GM18868 (cell line): ENCODE data around the gene STEAP3.

ENCODE experiments used
- ATAC-seq: cut with Tn5 transposase; IDR thresholded peaks from one replicate; pipeline ENCODE4 v1.9.1; 2021; ENCODE audit warnings: mild to moderate bottlenecking, moderate library complexity; ENCODE audit not compliant: unreplicated experiment

Gene STEAP3

GRCh38 chr2:119245841-119246230, 22.2 kb downstream of the STEAP3 start:
- no peak for ATAC-seq

- no peak for ATAC-seq
These were observed 23.5 kb downstream of the STEAP3 start for GRCh38 chr2:119246884-119247843.

GRCh38 chr2:119247844-119248271, 24.2 kb downstream of the STEAP3 start:
- ATAC-seq: no peak

GRCh38 chr2:119248311-119248710, 24.7 kb downstream of the STEAP3 start:
- ATAC-seq: no peak

- no peak for ATAC-seq
These were observed 25.1 kb downstream of the STEAP3 start for GRCh38 chr2:119248751-119249150.

GRCh38 chr2:119249311-119249710, 25.7 kb downstream of the STEAP3 start:
- no peak for ATAC-seq

- ATAC-seq: no peak
These were observed 26.5 kb downstream of the STEAP3 start for GRCh38 chr2:119249855-119250717.

- ATAC-seq: no peak
These were observed 27.2 kb downstream of the STEAP3 start for GRCh38 chr2:119250718-119251290.

GRCh38 chr2:119251652-119252051, 28.0 kb downstream of the STEAP3 start:
- no peak for ATAC-seq

- ATAC-seq: no peak
These were observed 28.8 kb downstream of the STEAP3 start for GRCh38 chr2:119252186-119253113.

GRCh38 chr2:119253114-119253702, 29.6 kb downstream of the STEAP3 start:
- ATAC-seq: no peak

GRCh38 chr2:119253760-119254600, 30.3 kb downstream of the STEAP3 start:
- no peak for ATAC-seq

GRCh38 chr2:119254601-119255080, 31.0 kb downstream of the STEAP3 start:
- ATAC-seq: no peak

GRCh38 chr2:119255760-119256581, 32.3 kb downstream of the STEAP3 start:
- ATAC-seq: no peak

- ATAC-seq: no peak
These were observed 32.9 kb downstream of the STEAP3 start for GRCh38 chr2:119256582-119256921.

GRCh38 chr2:119257198-119257597, 33.6 kb downstream of the STEAP3 start:
- no peak for ATAC-seq

- ATAC-seq: no peak
These were observed 35.7 kb downstream of the STEAP3 start for GRCh38 chr2:119259296-119259860.
